IPS-20b (cell line): Measurements from ENCODE around the gene DRAXIN.

Experiments
- H3K27ac ChIP-seq: one replicate; pipeline ENCODE4 v1.5.1; 2013; ENCODE audit warnings: low read length
- H3K27me3 ChIP-seq: 2 replicates; pipeline ENCODE4 v1.6.1; 2013; ENCODE audit warnings: mild to moderate bottlenecking, low read length, inconsistent platforms; ENCODE audit not compliant: insufficient read depth
- H3K36me3 ChIP-seq: 2 replicates; pipeline ENCODE4 v1.6.1; 2013; ENCODE audit warnings: low read depth, mild to moderate bottlenecking, inconsistent platforms, low read length, moderate library complexity; ENCODE audit not compliant: insufficient read depth
- H3K4me1 ChIP-seq: 2 replicates; pipeline ENCODE4 v1.6.1; 2013; ENCODE audit warnings: mild to moderate bottlenecking, control low read depth, inconsistent platforms, low read length, moderate library complexity; ENCODE audit not compliant: insufficient read depth
- H3K4me3 ChIP-seq: 2 replicates; pipeline ENCODE4 v1.5.1; 2013; ENCODE audit warnings: mild to moderate bottlenecking, low read length, inconsistent platforms
- H3K9ac ChIP-seq: 2 replicates; pipeline ENCODE4 v1.6.1; 2013; ENCODE audit warnings: low read depth, mild to moderate bottlenecking, inconsistent platforms, low read length, moderate library complexity
- H3K9me3 ChIP-seq: 2 replicates; pipeline ENCODE4 v1.6.1; 2013; ENCODE audit warnings: mild to moderate bottlenecking, low read depth, low read length, inconsistent platforms; ENCODE audit not compliant: insufficient read depth

DRAXIN gene

DNA sequence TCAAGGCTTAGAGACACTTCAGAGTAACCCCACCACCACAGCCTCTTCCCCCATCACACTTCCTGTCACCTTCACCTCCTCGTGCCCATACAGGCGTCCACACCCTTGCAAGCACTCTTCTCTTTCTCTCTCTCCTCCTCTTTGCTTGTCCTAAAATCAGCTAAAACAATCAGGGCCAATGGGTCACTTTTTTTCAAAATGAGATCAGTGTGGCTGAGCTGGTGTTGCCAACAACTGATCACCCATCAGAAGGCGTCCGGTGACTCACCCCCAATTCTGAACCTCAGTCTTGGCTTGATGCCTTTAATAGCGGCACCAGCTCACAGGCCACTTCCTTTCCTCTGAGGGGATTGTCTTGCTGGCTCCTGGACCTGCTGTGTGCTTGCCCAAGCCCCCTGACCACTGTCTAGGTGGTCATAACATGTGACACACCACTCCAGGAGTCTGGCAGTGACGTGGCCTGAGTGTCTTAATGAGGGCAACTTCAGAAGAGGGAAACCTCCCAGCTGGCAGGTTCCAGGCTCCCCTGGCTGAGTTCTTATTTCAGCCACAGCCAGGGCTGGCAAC lies 1.6 kb downstream of the DRAXIN start:
- peak overlapping the region; percentile 97; the same call in 1 of the 2 replicates for H3K9ac ChIP-seq
- H3K27me3 ChIP-seq = peaks cover 15% of the 10 kb centered on the region; the same call in 1 of the 2 replicates
- H3K9me3 ChIP-seq = no peaks in the 10 kb centered on the region
- H3K4me3 ChIP-seq = peak overlapping the region; percentile 88; the same call in 1 of the 2 replicates
- H3K36me3 ChIP-seq = no peaks in the 10 kb centered on the region
- no peak overlapping the region for H3K27ac ChIP-seq
- H3K4me1 ChIP-seq = peaks cover 15% of the 10 kb centered on the region; the same call in 1 of the 2 replicates

GRCh38 chr1:11693917-11694316 lies 2.4 kb downstream of the DRAXIN start:
- Histone ChIP-seq H3K27ac (no peak overlapping the region), H3K36me3 (no peaks in the 10 kb centered on the region), H3K27me3 (peaks cover 15% of the 10 kb centered on the region; the same call in 1 of the 2 replicates), H3K9ac (no peak overlapping the region), H3K4me3 (no peak overlapping the region; the same call in 1 of the 2 replicates), H3K9me3 (no peaks in the 10 kb centered on the region), H3K4me1 (peaks cover 12% of the 10 kb centered on the region; the same call in 1 of the 2 replicates)

DNA sequence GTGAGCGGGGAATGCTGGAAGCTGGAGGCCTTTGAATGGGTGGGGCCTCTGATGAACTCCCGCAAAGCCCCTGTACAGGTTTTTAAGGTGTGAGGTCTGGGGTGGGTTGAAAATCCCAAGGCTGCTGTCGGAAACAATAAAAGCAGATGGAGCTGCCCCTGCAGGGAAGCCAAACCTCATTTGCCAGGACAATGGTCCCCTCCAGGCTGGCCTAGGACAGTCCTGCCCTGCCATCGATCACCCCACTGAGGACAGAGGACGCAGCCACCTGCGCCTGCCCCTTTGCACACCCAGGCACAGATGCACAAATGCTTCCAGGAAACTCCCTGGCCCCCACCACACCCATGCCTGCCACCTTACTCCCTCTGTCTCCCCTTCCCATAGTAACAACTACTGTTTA lies 4.4 kb downstream of the DRAXIN start:
- no peak overlapping the region for H3K9ac ChIP-seq

DNA sequence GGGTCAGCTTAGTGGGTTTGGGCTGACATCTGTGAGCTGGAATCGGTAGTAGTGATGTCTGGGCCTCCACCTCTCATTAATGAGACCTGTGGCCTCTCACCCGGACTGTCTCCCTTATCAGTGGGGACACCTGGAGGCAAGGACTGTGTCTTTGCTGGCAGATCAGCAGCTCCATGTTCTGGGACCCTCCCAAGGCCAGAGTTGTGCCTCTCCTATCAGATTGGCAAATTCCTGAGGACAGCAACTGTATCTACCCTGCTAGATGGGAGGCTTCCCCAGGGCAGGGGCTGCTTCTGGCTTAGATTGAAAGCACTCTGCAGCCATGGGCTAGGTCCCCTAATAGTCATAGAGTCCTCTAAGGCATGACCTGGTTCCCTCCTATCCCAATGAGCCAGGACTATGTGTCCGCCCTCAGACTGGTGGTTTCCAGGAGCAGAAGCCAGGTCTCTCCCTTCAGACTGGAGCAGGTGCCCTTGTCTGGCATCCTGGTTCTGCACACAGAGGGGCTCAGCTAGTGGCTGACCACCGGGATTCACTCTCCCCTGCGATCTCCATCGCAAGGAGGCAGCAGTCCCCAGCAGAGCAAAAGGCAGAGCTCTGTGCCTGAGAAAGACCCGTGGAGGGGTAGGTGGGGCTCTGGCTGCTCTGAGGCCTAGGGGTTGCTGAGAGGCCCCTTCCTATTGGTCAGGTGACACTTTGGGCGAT lies 5.8 kb downstream of the DRAXIN start:
- H3K4me1 ChIP-seq = peaks cover 17% of the 10 kb centered on the region; the same call in 1 of the 2 replicates
- no peak overlapping the region for H3K9ac ChIP-seq
- no peaks in the 10 kb centered on the region for H3K9me3 ChIP-seq
- no peak overlapping the region for H3K4me3 ChIP-seq
- H3K27me3 ChIP-seq = peaks cover 10% of the 10 kb centered on the region; the same call in 1 of the 2 replicates
- H3K36me3 ChIP-seq = 0 out of 2 replicates have a peak, but pooled peaks cover 4% of the 10 kb centered on the region
- no peak overlapping the region for H3K27ac ChIP-seq

More for the DNA sequence above, 4.4 kb downstream of the DRAXIN start:
- peaks cover 15% of the 10 kb centered on the region; the same call in 1 of the 2 replicates for H3K27me3 ChIP-seq
- H3K9me3 ChIP-seq = no peaks in the 10 kb centered on the region
- no peak overlapping the region for H3K4me3 ChIP-seq
- H3K4me1 ChIP-seq = peaks cover 12% of the 10 kb centered on the region; the same call in 1 of the 2 replicates
- H3K27ac ChIP-seq = no peak overlapping the region
- no peaks in the 10 kb centered on the region for H3K36me3 ChIP-seq

GRCh38 chr1:11697893-11698210 lies 6.3 kb downstream of the DRAXIN start:
- H3K27ac ChIP-seq = no peak overlapping the region
- H3K27me3 ChIP-seq = peaks cover 5% of the 10 kb centered on the region; the same call in 1 of the 2 replicates
- H3K9ac ChIP-seq = no peak overlapping the region
- H3K9me3 ChIP-seq = no peaks in the 10 kb centered on the region
- peaks cover 17% of the 10 kb centered on the region; the same call in 1 of the 2 replicates for H3K4me1 ChIP-seq
- 0 out of 2 replicates have a peak, but pooled peaks cover 4% of the 10 kb centered on the region for H3K36me3 ChIP-seq
- H3K4me3 ChIP-seq = no peak overlapping the region

DNA sequence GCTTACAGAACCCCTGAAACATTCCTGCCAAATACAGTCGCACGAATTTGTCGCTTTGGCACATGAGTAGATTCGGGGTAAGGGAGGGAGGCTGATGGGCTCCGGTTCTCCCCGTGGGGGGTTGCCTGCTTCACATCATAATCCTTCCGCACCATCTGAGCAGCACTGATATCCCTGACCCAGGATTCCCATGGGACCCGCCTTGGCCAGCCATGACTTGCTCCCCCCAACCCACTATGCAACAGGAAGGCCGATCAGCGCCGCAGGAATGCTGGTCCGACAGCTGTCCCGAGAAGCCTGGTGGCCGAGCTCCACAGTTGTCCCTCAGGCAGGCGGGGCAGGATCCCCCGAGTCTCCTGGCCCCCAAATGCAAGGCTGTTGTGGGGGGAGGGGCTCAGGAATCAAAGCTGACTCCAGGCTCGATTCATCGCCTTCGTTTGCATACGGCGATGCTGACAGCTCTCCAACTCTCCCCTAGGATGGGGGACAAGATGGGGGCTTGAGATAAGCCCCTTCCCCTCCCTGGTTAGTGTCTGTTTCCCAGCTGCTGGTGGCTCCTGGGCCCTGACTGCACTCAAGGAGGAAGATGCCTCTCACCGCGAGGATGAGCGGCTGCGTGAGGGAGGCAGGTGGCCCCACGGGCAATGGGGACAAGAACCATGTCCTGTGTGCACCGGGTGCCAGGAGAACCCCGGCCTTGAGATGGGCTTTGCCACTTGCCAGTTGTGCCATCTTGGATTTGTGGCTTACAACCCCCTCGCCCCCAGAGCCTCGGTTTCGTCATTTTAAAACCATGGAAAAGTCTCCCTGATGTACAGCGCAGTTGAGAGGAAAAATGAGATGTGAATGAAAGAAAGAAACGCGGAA lies 9.3 kb downstream of the DRAXIN start:
- no peak overlapping the region for H3K4me3 ChIP-seq
- H3K4me1 ChIP-seq = peaks cover 25% of the 10 kb centered on the region
- H3K36me3 ChIP-seq = 0 out of 2 replicates have a peak, but pooled peaks cover 4% of the 10 kb centered on the region
- H3K9ac ChIP-seq = no peak overlapping the region
- H3K27ac ChIP-seq = no peak overlapping the region
- H3K27me3 ChIP-seq = no peaks in the 10 kb centered on the region
- H3K9me3 ChIP-seq = no peaks in the 10 kb centered on the region

- H3K36me3 ChIP-seq = 0 out of 2 replicates have a peak, but pooled peaks cover 4% of the 10 kb centered on the region
- H3K4me1 ChIP-seq = peaks cover 26% of the 10 kb centered on the region
- H3K9me3 ChIP-seq = no peaks in the 10 kb centered on the region
- H3K4me3 ChIP-seq = no peak overlapping the region
- H3K9ac ChIP-seq = no peak overlapping the region
- no peak overlapping the region for H3K27ac ChIP-seq
- no peaks in the 10 kb centered on the region for H3K27me3 ChIP-seq
Observed at GRCh38 chr1:11701551-11701961, 10.0 kb downstream of the DRAXIN start.

DNA sequence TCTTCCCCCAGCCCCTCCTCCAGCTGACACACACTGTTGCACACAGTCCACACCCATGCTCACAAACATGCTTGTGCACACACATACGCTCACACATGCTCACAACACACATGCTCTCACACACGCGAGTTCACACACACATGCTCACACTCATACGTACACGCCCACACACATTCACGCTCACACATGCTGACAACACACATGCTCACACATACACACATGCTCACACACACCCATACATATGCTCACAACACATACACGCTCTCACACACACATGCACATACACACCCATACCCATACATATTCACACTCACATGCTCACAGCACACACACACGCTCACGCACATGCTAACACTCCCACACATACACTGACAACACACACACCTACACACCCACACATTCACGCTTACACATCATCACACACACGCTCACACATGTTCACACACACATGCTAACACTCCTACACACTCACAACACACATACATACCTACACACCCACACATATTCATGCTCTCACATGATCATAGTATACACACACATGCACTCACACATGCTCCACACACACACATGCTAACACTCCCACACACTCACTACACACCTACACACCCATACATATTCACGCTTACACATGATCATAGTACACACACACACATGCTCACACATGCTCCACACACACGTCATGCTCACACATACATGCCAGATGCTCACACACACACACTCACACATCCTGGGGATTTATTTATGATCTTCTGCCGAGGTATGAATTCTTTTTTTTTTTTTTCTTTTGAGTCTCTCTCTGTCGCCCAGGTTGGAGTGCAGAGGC lies 10.7 kb downstream of the DRAXIN start:
- Histone ChIP-seq H3K36me3 (0 out of 2 replicates have a peak, but pooled peaks cover 4% of the 10 kb centered on the region), H3K4me1 (peaks cover 26% of the 10 kb centered on the region), H3K4me3 (no peak overlapping the region), H3K27me3 (no peaks in the 10 kb centered on the region), H3K9ac (no peak overlapping the region), H3K27ac (no peak overlapping the region), H3K9me3 (no peaks in the 10 kb centered on the region)

DNA sequence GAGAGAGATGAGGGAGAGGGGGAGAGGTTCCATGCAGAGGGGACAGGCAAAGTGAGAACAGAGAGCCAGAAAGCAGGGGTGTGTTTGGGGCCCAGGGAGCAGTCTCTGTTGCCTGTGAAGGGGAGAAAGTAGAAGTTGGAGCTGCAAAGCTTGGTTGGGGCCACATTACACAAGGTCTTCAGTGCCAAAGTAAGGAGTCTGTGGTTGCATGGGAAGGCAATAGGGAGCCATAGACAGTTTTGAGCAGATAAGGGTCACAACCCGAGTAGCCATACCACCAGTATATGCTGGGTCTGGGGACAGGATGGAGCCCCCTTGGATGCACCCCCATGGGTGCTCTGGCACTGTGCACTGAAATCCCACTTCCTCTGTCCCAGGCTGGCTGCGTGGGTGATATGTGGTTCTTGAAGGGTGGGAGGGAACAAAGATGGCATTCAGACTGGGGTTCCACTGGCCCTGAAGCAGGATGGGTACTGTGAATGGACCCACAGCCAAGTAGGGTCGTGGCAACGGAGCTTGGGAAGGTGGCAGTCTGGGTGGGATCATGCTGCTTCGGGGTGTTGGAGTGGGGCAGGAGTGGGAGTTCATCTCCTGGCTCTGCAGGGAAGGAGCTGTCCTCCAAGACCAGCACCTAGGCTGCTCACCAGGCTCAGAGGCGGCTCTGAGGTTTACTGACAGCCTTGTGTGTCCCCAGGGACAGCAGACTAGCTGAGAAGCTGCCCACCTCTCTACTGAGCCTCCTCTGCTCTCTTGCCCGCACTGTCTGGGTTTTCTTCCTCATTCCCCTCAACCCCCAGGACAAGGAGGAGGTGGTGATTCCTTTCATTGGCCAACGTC lies 12.1 kb downstream of the DRAXIN start:
- H3K36me3 ChIP-seq = 0 out of 2 replicates have a peak, but pooled peaks cover 4% of the 10 kb centered on the region
- H3K4me3 ChIP-seq = no peak overlapping the region
- H3K9ac ChIP-seq = no peak overlapping the region
- peaks cover 33% of the 10 kb centered on the region for H3K4me1 ChIP-seq
- no peak overlapping the region for H3K27ac ChIP-seq
- H3K27me3 ChIP-seq = no peaks in the 10 kb centered on the region
- H3K9me3 ChIP-seq = no peaks in the 10 kb centered on the region

DNA sequence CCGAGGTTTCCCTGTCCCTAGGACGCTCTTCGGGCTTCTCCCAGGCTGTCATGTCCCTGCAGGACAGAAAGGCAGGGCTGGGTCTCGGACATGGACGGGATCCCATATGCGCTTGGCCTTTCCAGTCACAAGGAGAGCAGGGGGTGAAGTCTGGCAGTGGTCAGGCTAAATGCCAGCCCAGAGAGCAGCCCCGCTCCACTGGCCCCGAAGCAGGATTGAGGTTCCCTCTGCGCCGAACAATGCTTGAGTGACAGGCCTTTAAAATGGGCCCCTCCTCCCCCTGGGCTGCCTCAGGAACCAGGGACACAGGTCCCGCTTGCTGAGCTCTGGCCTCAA lies 12.7 kb downstream of the DRAXIN start:
- Histone ChIP-seq H3K4me3 (no peak overlapping the region), H3K4me1 (peaks cover 33% of the 10 kb centered on the region), H3K36me3 (0 out of 2 replicates have a peak, but pooled peaks cover 4% of the 10 kb centered on the region), H3K9ac (no peak overlapping the region), H3K27ac (no peak overlapping the region), H3K9me3 (no peaks in the 10 kb centered on the region), H3K27me3 (no peaks in the 10 kb centered on the region)
